Measurements from ENCODE around the gene ENTHD1. TPM values are rescaled to one million over a fixed set of nuclear protein-coding genes. Genes with fewer than 3 reads are reported as not detected.

Gene ENTHD1
- total and polyA plus RNA-seq, 10 donors, result 0.09 to 0.59 (median 0.14) TPM; not detected in 5

- WGBS, 5 donors, result 48 to 59% (median 58%) methylated on average over 8 of the region's 8 CpGs
- H3K27ac ChIP-seq, result peak overlapping the region in 3 of 8 donors; percentile 15 to 56 (median 40)
- no peaks in the 10 kb centered on the region for H3K36me3 ChIP-seq
- H3K27me3 ChIP-seq (replicated peaks in 1 of 7), result no peaks in the 10 kb centered on the region
- intact Hi-C loops (cut with DNase I; ENCODE audit: low total_unique reads), result no loop called here
- no peak for DNase-seq
- H3K4me3 ChIP-seq, result peak overlapping the region in 4 of 8 donors; percentile 4 to 51 (median 12)
- no peaks in the 10 kb centered on the region for H3K9me3 ChIP-seq
- no peak for TF ChIP-seq CTCF (IDR thresholded peaks at IDR 0.05 in 8 of 11, conservative IDR thresholded peaks at IDR 0.05 in 3 of 11)
- TF ChIP-seq POLR2AphosphoS5 (IDR thresholded peaks at IDR 0.05), result no peak
- no peak for TF ChIP-seq POLR2A (IDR thresholded peaks at IDR 0.05)
- peaks cover 0 to 100% (median 44%) of the 10 kb centered on the region in 6 donors for H3K4me1 ChIP-seq
These were observed 32.5 kb upstream of the ENTHD1 start for GRCh38 chr22:39925909-39926679.

GRCh38 chr22:39925273-39925672 is 31.7 kb upstream of the ENTHD1 start:
- TF ChIP-seq POLR2AphosphoS5 (IDR thresholded peaks at IDR 0.05) (no peak), POLR2A (IDR thresholded peaks at IDR 0.05) (no peak), CTCF (IDR thresholded peaks at IDR 0.05 in 8 of 11, conservative IDR thresholded peaks at IDR 0.05 in 3 of 11) (no peak)
- no peak overlapping the region for H3K4me3 ChIP-seq
- no peaks in the 10 kb centered on the region for H3K27me3 ChIP-seq (replicated peaks in 1 of 7)
- intact Hi-C loops (cut with DNase I; ENCODE audit: low total_unique reads), result no loop called here
- H3K4me1 ChIP-seq, result peaks cover 0 to 98% (median 38%) of the 10 kb centered on the region in 6 donors
- H3K27ac ChIP-seq, result peak overlapping the region in 2 of 8 donors; percentile 3 to 50
- H3K36me3 ChIP-seq, result no peaks in the 10 kb centered on the region
- WGBS, 5 donors, result 80 to 94% (median 86%) methylated on average over 2 of the region's 2 CpGs
- H3K9me3 ChIP-seq, result no peaks in the 10 kb centered on the region
- DNase-seq, result no peak

GRCh38 chr22:39924286-39924685 is 30.7 kb upstream of the ENTHD1 start:
- Histone ChIP-seq H3K9me3 (no peaks in the 10 kb centered on the region), H3K36me3 (no peaks in the 10 kb centered on the region), H3K27me3 (replicated peaks in 1 of 7) (no peaks in the 10 kb centered on the region), H3K4me1 (peaks cover 4 to 98% (median 37%) of the 10 kb centered on the region in 6 donors), H3K27ac (peak overlapping the region in 1 of 8 donors; percentile 15), H3K4me3 (no peak overlapping the region)
- WGBS, 5 donors, result 92 to 96% (median 93%) methylated on average over 18 of the region's 18 CpGs
- no peak for DNase-seq
- intact Hi-C loops (cut with DNase I; ENCODE audit: low total_unique reads), result no loop called here
- no peak for TF ChIP-seq POLR2AphosphoS5 (IDR thresholded peaks at IDR 0.05)
- no peak for TF ChIP-seq POLR2A (IDR thresholded peaks at IDR 0.05)
- TF ChIP-seq CTCF (IDR thresholded peaks at IDR 0.05 in 8 of 11, conservative IDR thresholded peaks at IDR 0.05 in 3 of 11), result no peak

GRCh38 chr22:39923696-39924095 is 30.1 kb upstream of the ENTHD1 start:
- Histone ChIP-seq H3K27me3 (replicated peaks in 1 of 7) (no peaks in the 10 kb centered on the region), H3K9me3 (no peaks in the 10 kb centered on the region), H3K4me1 (peaks cover under 1 to 98% (median 34%) of the 10 kb centered on the region in 6 donors), H3K36me3 (no peaks in the 10 kb centered on the region), H3K4me3 (no peak overlapping the region), H3K27ac (peak overlapping the region in 1 of 8 donors; percentile 15)
- WGBS, 5 donors, result 40 to 62% (median 52%) methylated on average over 5 of the region's 5 CpGs
- TF ChIP-seq CTCF (IDR thresholded peaks at IDR 0.05 in 8 of 11, conservative IDR thresholded peaks at IDR 0.05 in 3 of 11), result no peak
- no peak for TF ChIP-seq POLR2AphosphoS5 (IDR thresholded peaks at IDR 0.05)
- no peak for TF ChIP-seq POLR2A (IDR thresholded peaks at IDR 0.05)
- intact Hi-C loops (cut with DNase I; ENCODE audit: low total_unique reads), result no loop called here
- no peak for DNase-seq
